Measurements from ENCODE around the gene CR1. TPM values are rescaled to one million over a fixed set of nuclear protein-coding genes. Genes with fewer than 3 reads are reported as not detected.
A peak's percentile ranks its signal among the peaks of the same experiment; 100 is the strongest.
"Not testable (repeated sequence)": the region's sequence is repeated elsewhere in the genome, so short reads cannot be mapped to it uniquely, and the experiment has no call there.

Gene CR1
- total and polyA plus RNA-seq, 2 donors, result 1.5 to 1.6 TPM

- no peaks in the 10 kb centered on the region for H3K9me3 ChIP-seq (ENCODE audit: control insufficient read depth in 2 of 2, insufficient read depth in 1 of 2, low read length in 1 of 2)
- no peak overlapping the region for H3K4me3 ChIP-seq (ENCODE audit: low read length in 2 of 2)
- no peak overlapping the region for H3K27ac ChIP-seq (ENCODE audit: low read depth in 1 of 2, low read length in 1 of 2)
- peaks cover 18 to 47% of the 10 kb centered on the region in 2 donors for H3K27me3 ChIP-seq (ENCODE audit: control insufficient read depth in 2 of 2, insufficient read depth in 1 of 2, low read length in 1 of 2)
- no peaks in the 10 kb centered on the region for H3K36me3 ChIP-seq (ENCODE audit: control insufficient read depth in 2 of 2, insufficient read depth in 2 of 2, low read length in 1 of 2)
- peaks cover 0 to 3% of the 10 kb centered on the region in 2 donors for H3K4me1 ChIP-seq (ENCODE audit: control insufficient read depth in 2 of 2, insufficient read depth in 2 of 2, low read length in 2 of 2)
- WGBS, result 95% methylated on average over 3 of the region's 3 CpGs
- no peak for DNase-seq (ENCODE audit: low read depth in 6 of 9, low spot score in 9 of 9)
Measured at GRCh38 chr1:207670192-207670591, 174.2 kb downstream of the CR1 start.

- no peak overlapping the region for H3K4me3 ChIP-seq (ENCODE audit: low read length in 2 of 2)
- H3K4me1 ChIP-seq (ENCODE audit: control insufficient read depth in 2 of 2, insufficient read depth in 2 of 2, low read length in 2 of 2), result peaks cover 0 to 3% of the 10 kb centered on the region in 2 donors
- WGBS, result 32% methylated on average over 3 of the region's 3 CpGs
- peaks cover 18 to 47% of the 10 kb centered on the region in 2 donors for H3K27me3 ChIP-seq (ENCODE audit: control insufficient read depth in 2 of 2, insufficient read depth in 1 of 2, low read length in 1 of 2)
- no peaks in the 10 kb centered on the region for H3K36me3 ChIP-seq (ENCODE audit: control insufficient read depth in 2 of 2, insufficient read depth in 2 of 2, low read length in 1 of 2)
- DNase-seq (ENCODE audit: low read depth in 6 of 9, low spot score in 9 of 9), result no peak
- no peak overlapping the region for H3K27ac ChIP-seq (ENCODE audit: low read depth in 1 of 2, low read length in 1 of 2)
- H3K9me3 ChIP-seq (ENCODE audit: control insufficient read depth in 2 of 2, insufficient read depth in 1 of 2, low read length in 1 of 2), result no peaks in the 10 kb centered on the region
Measured at GRCh38 chr1:207670997-207671396, 175.0 kb downstream of the CR1 start.

GRCh38 chr1:207672522-207673130, 176.7 kb downstream of the CR1 start:
- Histone ChIP-seq H3K27ac (ENCODE audit: low read depth in 1 of 2, low read length in 1 of 2) (no peak overlapping the region), H3K4me3 (ENCODE audit: low read length in 2 of 2) (no peak overlapping the region), H3K36me3 (ENCODE audit: control insufficient read depth in 2 of 2, insufficient read depth in 2 of 2, low read length in 1 of 2) (no peaks in the 10 kb centered on the region), H3K9me3 (ENCODE audit: control insufficient read depth in 2 of 2, insufficient read depth in 1 of 2, low read length in 1 of 2) (no peaks in the 10 kb centered on the region), H3K27me3 (ENCODE audit: control insufficient read depth in 2 of 2, insufficient read depth in 1 of 2, low read length in 1 of 2) (peaks cover 18 to 40% of the 10 kb centered on the region in 2 donors), H3K4me1 (ENCODE audit: control insufficient read depth in 2 of 2, insufficient read depth in 2 of 2, low read length in 2 of 2) (peaks cover 0 to 3% of the 10 kb centered on the region in 2 donors)
- 33% methylated on average over 5 of the region's 5 CpGs for WGBS
- DNase-seq (ENCODE audit: low read depth in 6 of 9, low spot score in 9 of 9), result peak in 4 of 9 donors; percentile 1 to 43 (median 12)

- WGBS, result 78% methylated on average over 6 of the region's 6 CpGs
- Histone ChIP-seq H3K9me3 (ENCODE audit: control insufficient read depth in 2 of 2, insufficient read depth in 1 of 2, low read length in 1 of 2) (no peaks in the 10 kb centered on the region), H3K4me1 (ENCODE audit: control insufficient read depth in 2 of 2, insufficient read depth in 2 of 2, low read length in 2 of 2) (peaks cover 0 to 3% of the 10 kb centered on the region in 2 donors), H3K27ac (ENCODE audit: low read depth in 1 of 2, low read length in 1 of 2) (no peak overlapping the region), H3K27me3 (ENCODE audit: control insufficient read depth in 2 of 2, insufficient read depth in 1 of 2, low read length in 1 of 2) (peaks cover 14 to 35% of the 10 kb centered on the region in 2 donors), H3K36me3 (ENCODE audit: control insufficient read depth in 2 of 2, insufficient read depth in 2 of 2, low read length in 1 of 2) (no peaks in the 10 kb centered on the region), H3K4me3 (ENCODE audit: low read length in 2 of 2) (no peak overlapping the region)
- no peak for DNase-seq (ENCODE audit: low read depth in 6 of 9, low spot score in 9 of 9)
Measured at GRCh38 chr1:207673399-207673798, 177.4 kb downstream of the CR1 start.

- WGBS, result 84% methylated on average over 4 of the region's 4 CpGs
Measured at GRCh38 chr1:207676153-207676552, 180.2 kb downstream of the CR1 start.

GRCh38 chr1:207680590-207681388, 184.8 kb downstream of the CR1 start:
- not testable (repeated sequence) for H3K36me3 ChIP-seq (ENCODE audit: control insufficient read depth in 2 of 2, insufficient read depth in 2 of 2, low read length in 1 of 2); H3K27ac ChIP-seq (ENCODE audit: low read depth in 1 of 2, low read length in 1 of 2); H3K4me1 ChIP-seq (ENCODE audit: control insufficient read depth in 2 of 2, insufficient read depth in 2 of 2, low read length in 2 of 2); DNase-seq (ENCODE audit: low read depth in 6 of 9, low spot score in 9 of 9); H3K4me3 ChIP-seq (ENCODE audit: low read length in 2 of 2); H3K27me3 ChIP-seq (ENCODE audit: control insufficient read depth in 2 of 2, insufficient read depth in 1 of 2, low read length in 1 of 2); H3K9me3 ChIP-seq (ENCODE audit: control insufficient read depth in 2 of 2, insufficient read depth in 1 of 2, low read length in 1 of 2)
- whole genome bisulfite sequencing, result 75% methylated on average over 6 of the region's 6 CpGs

More at GRCh38 chr1:207676153-207676552, 180.2 kb downstream of the CR1 start:
- Histone ChIP-seq H3K4me3 (ENCODE audit: low read length in 2 of 2) (no peak overlapping the region), H3K9me3 (ENCODE audit: control insufficient read depth in 2 of 2, insufficient read depth in 1 of 2, low read length in 1 of 2) (no peaks in the 10 kb centered on the region), H3K36me3 (ENCODE audit: control insufficient read depth in 2 of 2, insufficient read depth in 2 of 2, low read length in 1 of 2) (no peaks in the 10 kb centered on the region), H3K27ac (ENCODE audit: low read depth in 1 of 2, low read length in 1 of 2) (no peak overlapping the region), H3K27me3 (ENCODE audit: control insufficient read depth in 2 of 2, insufficient read depth in 1 of 2, low read length in 1 of 2) (peaks cover 3 to 8% of the 10 kb centered on the region in 2 donors), H3K4me1 (ENCODE audit: control insufficient read depth in 2 of 2, insufficient read depth in 2 of 2, low read length in 2 of 2) (no peaks in the 10 kb centered on the region)
- no peak for DNase-seq (ENCODE audit: low read depth in 6 of 9, low spot score in 9 of 9)

- not testable (repeated sequence) for H3K36me3 ChIP-seq (ENCODE audit: control insufficient read depth in 2 of 2, insufficient read depth in 2 of 2, low read length in 1 of 2); DNase-seq (ENCODE audit: low read depth in 6 of 9, low spot score in 9 of 9); H3K4me3 ChIP-seq (ENCODE audit: low read length in 2 of 2); H3K9me3 ChIP-seq (ENCODE audit: control insufficient read depth in 2 of 2, insufficient read depth in 1 of 2, low read length in 1 of 2); H3K27ac ChIP-seq (ENCODE audit: low read depth in 1 of 2, low read length in 1 of 2); H3K4me1 ChIP-seq (ENCODE audit: control insufficient read depth in 2 of 2, insufficient read depth in 2 of 2, low read length in 2 of 2); H3K27me3 ChIP-seq (ENCODE audit: control insufficient read depth in 2 of 2, insufficient read depth in 1 of 2, low read length in 1 of 2)
- 97% methylated on average over 6 of the region's 6 CpGs for WGBS
Measured at GRCh38 chr1:207682872-207683434, 187.0 kb downstream of the CR1 start.

GRCh38 chr1:207690551-207690950, 194.6 kb downstream of the CR1 start:
- not testable (repeated sequence) for H3K36me3 ChIP-seq (ENCODE audit: control insufficient read depth in 2 of 2, insufficient read depth in 2 of 2, low read length in 1 of 2); DNase-seq (ENCODE audit: low read depth in 6 of 9, low spot score in 9 of 9); H3K9me3 ChIP-seq (ENCODE audit: control insufficient read depth in 2 of 2, insufficient read depth in 1 of 2, low read length in 1 of 2); H3K27me3 ChIP-seq (ENCODE audit: control insufficient read depth in 2 of 2, insufficient read depth in 1 of 2, low read length in 1 of 2); H3K4me3 ChIP-seq (ENCODE audit: low read length in 2 of 2); H3K4me1 ChIP-seq (ENCODE audit: control insufficient read depth in 2 of 2, insufficient read depth in 2 of 2, low read length in 2 of 2); H3K27ac ChIP-seq (ENCODE audit: low read depth in 1 of 2, low read length in 1 of 2)
- 96% methylated on average over 4 of the region's 4 CpGs for WGBS

- H3K27ac ChIP-seq (ENCODE audit: low read depth in 1 of 2, low read length in 1 of 2), result no peak overlapping the region
- DNase-seq (ENCODE audit: low read depth in 6 of 9, low spot score in 9 of 9), result no peak
Measured at GRCh38 chr1:207691010-207691409, 195.1 kb downstream of the CR1 start.

More at GRCh38 chr1:207691010-207691409, 195.1 kb downstream of the CR1 start:
- H3K36me3 ChIP-seq (ENCODE audit: control insufficient read depth in 2 of 2, insufficient read depth in 2 of 2, low read length in 1 of 2), result no peaks in the 10 kb centered on the region
- H3K4me1 ChIP-seq (ENCODE audit: control insufficient read depth in 2 of 2, insufficient read depth in 2 of 2, low read length in 2 of 2), result no peaks in the 10 kb centered on the region
- H3K27me3 ChIP-seq (ENCODE audit: control insufficient read depth in 2 of 2, insufficient read depth in 1 of 2, low read length in 1 of 2), result no peaks in the 10 kb centered on the region
- H3K9me3 ChIP-seq (ENCODE audit: control insufficient read depth in 2 of 2, insufficient read depth in 1 of 2, low read length in 1 of 2), result no peaks in the 10 kb centered on the region
- no peak overlapping the region for H3K4me3 ChIP-seq (ENCODE audit: low read length in 2 of 2)

Data from thymus (tissue), 11 donors.